ENCODE data around the gene LMTK2. TPM values are rescaled to one million over a fixed set of nuclear protein-coding genes. Genes with fewer than 3 reads are reported as not detected.

LMTK2 gene
- total RNA-seq, 1 donor, result 11.2 TPM

GRCh38 chr7:98249106-98249505 lies 142.4 kb downstream of the LMTK2 start:
- TF ChIP-seq CTCF (IDR thresholded peaks at IDR 0.05; ENCODE audit: insufficient read depth, low read depth, low read length), result no peak
- DNase-seq (ENCODE audit: low read depth), result no peak
- H3K4me3 ChIP-seq (ENCODE audit: low read depth, low read length), result no peak overlapping the region

DNA sequence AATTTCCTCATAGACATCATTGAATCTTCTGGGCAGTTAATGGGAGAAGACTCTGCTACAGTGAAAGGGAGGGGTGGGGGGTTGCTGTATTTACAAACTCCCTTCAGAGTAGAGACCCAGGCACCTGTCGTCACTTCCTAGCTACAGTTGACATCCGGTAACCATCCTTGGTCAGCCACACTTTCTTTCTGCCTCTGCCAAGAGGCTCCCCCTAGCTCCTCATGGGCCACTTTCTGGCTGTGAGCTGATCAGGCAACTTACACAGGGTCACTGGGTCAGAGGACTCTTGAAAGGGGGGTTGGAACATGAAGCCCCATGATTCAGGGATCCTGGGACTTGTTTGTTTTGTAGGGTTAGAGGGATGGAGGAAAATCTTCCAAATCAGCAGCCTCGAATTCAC lies 144.1 kb downstream of the LMTK2 start:
- no peak for TF ChIP-seq CTCF (IDR thresholded peaks at IDR 0.05; ENCODE audit: insufficient read depth, low read depth, low read length)
- no peak for DNase-seq (ENCODE audit: low read depth)
- H3K4me3 ChIP-seq (ENCODE audit: low read depth, low read length), result no peak overlapping the region

GRCh38 chr7:98251231-98251600 lies 144.6 kb downstream of the LMTK2 start:
- H3K4me3 ChIP-seq (ENCODE audit: low read depth, low read length), result peak overlapping the region; percentile 89
- no peak for DNase-seq (ENCODE audit: low read depth)
- TF ChIP-seq CTCF (IDR thresholded peaks at IDR 0.05; ENCODE audit: insufficient read depth, low read depth, low read length), result no peak

DNA sequence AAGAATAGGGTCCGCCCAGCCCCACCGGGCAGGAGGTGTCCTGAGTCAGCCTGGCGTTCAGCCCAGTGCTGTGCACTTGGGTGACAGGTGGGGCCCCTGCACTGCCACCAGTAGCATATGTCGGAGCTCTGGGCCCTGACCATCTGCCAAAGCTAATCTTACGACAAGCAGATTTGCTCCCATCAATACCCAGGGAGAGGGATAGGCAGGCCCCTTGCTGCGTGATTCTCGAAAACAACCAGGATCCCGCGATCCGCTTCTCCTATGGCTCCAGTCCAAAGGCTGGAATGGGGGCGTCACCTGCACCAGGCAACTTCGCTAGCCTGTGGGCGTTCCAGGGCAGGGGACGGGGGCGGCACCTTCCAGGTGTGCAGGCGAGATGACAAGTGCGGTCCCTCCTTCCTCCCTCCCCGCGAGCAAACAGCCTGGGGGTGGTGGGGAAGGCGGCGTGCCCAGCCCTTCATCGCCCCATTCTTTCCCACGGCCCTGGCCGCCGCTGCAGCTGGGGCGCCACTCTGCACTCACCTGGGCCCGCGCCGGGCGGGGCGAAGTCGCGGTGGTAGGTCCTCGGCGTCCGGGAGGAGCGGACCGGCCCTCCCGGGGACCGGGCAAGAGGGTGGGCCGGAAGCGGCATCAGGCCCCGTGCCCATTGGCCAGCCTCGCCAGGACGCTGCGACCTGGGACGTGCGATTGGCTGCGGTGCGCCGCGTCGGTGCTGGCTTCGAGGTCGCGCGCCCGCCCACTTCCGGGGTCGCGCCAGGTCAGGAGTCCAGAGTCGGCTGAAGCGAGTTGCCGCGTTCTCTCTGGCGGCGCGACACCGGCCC lies 145.2 kb downstream of the LMTK2 start, which contains the start of gene TECPR1:
TECPR1 (minus strand) TSS at position 632 of the 824 bp plus-strand sequence. CDS start 6,086 bp downstream, outside the sequence.
- peak; percentile 93 for DNase-seq (ENCODE audit: low read depth)
- TF ChIP-seq CTCF (IDR thresholded peaks at IDR 0.05; ENCODE audit: insufficient read depth, low read depth, low read length), result no peak
- H3K4me3 ChIP-seq (ENCODE audit: low read depth, low read length), result peak within 1 kb of the TSS; percentile 89

DNA sequence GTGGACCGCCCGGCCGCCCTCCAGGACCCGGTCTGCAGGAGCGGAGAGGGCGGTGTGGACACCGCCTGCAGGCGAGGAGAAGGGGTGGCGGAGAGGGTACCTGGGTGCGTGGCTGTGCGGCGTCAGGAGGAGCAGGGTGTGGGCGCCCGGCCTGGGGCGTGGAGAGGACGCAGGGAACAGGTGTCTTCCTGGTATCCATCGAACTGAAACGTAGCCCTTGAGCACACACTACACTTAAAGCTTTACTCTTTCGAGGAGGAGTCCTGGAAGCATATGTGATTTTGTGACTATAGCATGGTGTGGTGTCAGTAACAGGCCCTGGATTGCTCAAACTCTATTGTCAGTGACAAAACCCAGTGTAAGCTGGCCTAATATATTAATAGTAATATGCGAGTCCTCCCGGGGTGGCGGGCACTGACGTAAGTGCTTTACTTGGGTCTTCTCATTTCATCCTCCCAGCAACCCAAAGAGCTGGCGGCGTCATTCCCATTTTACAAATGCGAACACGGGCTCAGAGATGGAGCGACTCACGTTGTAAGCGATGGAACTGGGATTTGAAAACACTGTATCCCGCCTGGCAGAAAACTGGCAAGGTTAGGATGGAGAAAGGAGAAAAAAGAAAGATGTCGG lies 145.9 kb downstream of the LMTK2 start:
- peak; percentile 26 for DNase-seq (ENCODE audit: low read depth)
- peak overlapping the region; percentile 89 for H3K4me3 ChIP-seq (ENCODE audit: low read depth, low read length)
- no peak for TF ChIP-seq CTCF (IDR thresholded peaks at IDR 0.05; ENCODE audit: insufficient read depth, low read depth, low read length)

- no peak for DNase-seq (ENCODE audit: low read depth)
- no peak for TF ChIP-seq CTCF (IDR thresholded peaks at IDR 0.05; ENCODE audit: insufficient read depth, low read depth, low read length)
- no peak overlapping the region for H3K4me3 ChIP-seq (ENCODE audit: low read depth, low read length)
Measured at GRCh38 chr7:98254516-98254915, 147.9 kb downstream of the LMTK2 start.
